ENCODE results near the gene LRRC17.

DNA sequence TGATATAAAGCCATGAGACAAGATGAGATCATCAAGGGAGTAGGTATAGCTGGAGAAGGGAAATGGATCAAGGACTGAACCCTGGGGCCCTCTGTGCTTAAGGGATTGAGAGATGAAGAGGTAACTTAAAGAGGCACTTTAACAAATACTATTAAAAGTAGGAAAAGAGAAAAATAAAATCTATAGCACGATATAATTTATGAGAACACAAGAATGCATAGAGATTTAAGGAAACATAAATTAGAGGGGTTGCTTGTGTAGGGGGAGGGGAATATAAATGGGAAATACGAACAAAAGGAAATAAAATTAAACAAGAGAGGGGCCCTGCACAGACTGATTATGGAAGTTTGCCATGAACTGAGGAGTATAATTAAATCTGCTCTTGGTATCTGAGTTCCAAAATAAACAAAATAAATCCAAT, 15.6 kb upstream of the LRRC17 start:
- no peak for TF ChIP-seq CTCF (IDR thresholded peaks at IDR 0.05)
- TF ChIP-seq POLR2A (IDR thresholded peaks at IDR 0.05): no peak
